ENCODE data around the gene HOXD3. TPM values are rescaled to one million over a fixed set of nuclear protein-coding genes. Genes with fewer than 3 reads are reported as not detected.

HOXD3 gene
- total RNA-seq, 1 donor from 2014 or later, result 25.4 TPM

DNA sequence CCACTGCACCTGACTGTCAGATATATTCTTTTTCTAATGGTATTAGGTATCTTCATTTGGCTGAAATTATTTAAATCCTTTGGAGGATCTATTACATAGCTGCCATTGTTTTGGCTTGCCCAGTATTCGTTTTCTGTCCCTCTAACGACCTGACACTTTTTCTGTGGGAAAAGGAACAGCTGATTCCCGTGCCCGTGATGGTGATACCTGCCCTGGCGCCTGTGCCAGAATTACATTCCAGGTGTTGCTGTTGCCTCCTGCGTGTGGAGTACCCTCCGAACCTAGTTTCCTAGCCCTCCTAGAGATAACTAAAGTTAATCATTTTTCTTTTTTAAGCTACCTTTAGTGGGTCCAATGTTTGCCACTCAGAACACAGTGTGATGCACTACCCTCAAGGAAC is 45.4 kb downstream of the HOXD3 start:
- Mint-ChIP-seq H3K4me1 (ENCODE audit: unreplicated experiment) (no peaks in the 10 kb centered on the region), H3K27me3 (peaks cover 39% of the 10 kb centered on the region), H3K27ac (no peak overlapping the region), H3K4me3 (no peak overlapping the region), H3K36me3 (no peaks in the 10 kb centered on the region), H3K9me3 (no peaks in the 10 kb centered on the region)
- DNase-seq (ENCODE audit: extremely low spot score, unreplicated experiment), result no peak
- TF ChIP-seq, protein P1, sequence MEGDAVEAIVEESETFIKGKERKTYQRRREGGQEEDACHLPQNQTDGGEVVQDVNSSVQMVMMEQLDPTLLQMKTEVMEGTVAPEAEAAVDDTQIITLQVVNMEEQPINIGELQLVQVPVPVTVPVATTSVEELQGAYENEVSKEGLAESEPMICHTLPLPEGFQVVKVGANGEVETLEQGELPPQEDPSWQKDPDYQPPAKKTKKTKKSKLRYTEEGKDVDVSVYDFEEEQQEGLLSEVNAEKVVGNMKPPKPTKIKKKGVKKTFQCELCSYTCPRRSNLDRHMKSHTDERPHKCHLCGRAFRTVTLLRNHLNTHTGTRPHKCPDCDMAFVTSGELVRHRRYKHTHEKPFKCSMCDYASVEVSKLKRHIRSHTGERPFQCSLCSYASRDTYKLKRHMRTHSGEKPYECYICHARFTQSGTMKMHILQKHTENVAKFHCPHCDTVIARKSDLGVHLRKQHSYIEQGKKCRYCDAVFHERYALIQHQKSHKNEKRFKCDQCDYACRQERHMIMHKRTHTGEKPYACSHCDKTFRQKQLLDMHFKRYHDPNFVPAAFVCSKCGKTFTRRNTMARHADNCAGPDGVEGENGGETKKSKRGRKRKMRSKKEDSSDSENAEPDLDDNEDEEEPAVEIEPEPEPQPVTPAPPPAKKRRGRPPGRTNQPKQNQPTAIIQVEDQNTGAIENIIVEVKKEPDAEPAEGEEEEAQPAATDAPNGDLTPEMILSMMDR (conservative IDR thresholded peaks at IDR 0.05), result no peak

DNA sequence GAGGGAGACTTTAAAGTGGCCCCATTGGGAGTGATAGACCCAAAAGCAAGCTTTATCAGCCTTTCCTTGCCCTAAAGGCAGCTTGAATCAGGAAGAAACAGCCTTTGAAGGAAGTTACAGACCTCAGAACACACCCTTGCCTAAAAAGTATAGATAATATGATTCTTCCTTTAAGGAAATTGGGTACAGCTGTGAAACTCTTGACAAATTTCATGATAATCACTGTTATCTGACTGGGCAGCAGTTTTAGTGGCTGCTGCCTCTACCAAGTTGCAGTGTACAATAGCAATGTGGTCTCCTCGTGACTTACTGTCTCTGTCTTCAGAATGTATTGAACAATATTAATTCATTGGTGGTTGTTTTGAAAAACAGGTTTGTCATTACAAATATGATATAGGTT is 48.0 kb downstream of the HOXD3 start:
- H3K36me3 Mint-ChIP-seq, result no peaks in the 10 kb centered on the region
- no peaks in the 10 kb centered on the region for H3K9me3 Mint-ChIP-seq
- no peaks in the 10 kb centered on the region for H3K4me1 Mint-ChIP-seq (ENCODE audit: unreplicated experiment)
- TF ChIP-seq, protein P1 (conservative IDR thresholded peaks at IDR 0.05), result no peak
- peaks cover 35% of the 10 kb centered on the region for H3K27me3 Mint-ChIP-seq
- H3K4me3 Mint-ChIP-seq, result no peak overlapping the region
- H3K27ac Mint-ChIP-seq, result no peak overlapping the region
- no peak for DNase-seq (ENCODE audit: extremely low spot score, unreplicated experiment)

DNA sequence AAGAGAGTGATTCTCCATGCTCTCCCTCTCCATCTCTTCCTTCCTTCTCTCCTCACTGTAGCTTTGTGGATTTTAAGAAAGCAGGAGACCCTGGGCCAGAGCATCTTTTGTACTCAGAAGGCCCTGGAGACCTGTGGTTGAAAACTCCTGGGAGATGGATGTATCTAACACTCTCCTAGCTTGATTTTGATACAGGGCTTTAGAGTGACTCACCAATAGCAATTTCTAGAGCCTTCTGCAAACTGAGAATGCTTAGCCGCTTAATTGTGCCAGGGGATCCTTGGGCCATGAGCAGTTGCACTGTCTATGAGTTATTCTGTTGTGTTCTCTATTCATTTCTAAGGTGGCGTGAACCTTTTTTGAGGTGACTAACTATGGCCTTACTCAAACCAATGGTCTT is 49.0 kb downstream of the HOXD3 start:
- no peaks in the 10 kb centered on the region for H3K36me3 Mint-ChIP-seq
- H3K4me1 Mint-ChIP-seq (ENCODE audit: unreplicated experiment), result no peaks in the 10 kb centered on the region
- H3K27ac Mint-ChIP-seq, result no peak overlapping the region
- no peak overlapping the region for H3K4me3 Mint-ChIP-seq
- H3K9me3 Mint-ChIP-seq, result no peaks in the 10 kb centered on the region
- TF ChIP-seq, protein P1 (conservative IDR thresholded peaks at IDR 0.05), result no peak
- H3K27me3 Mint-ChIP-seq, result peaks cover 37% of the 10 kb centered on the region
- no peak for DNase-seq (ENCODE audit: extremely low spot score, unreplicated experiment)

DNA sequence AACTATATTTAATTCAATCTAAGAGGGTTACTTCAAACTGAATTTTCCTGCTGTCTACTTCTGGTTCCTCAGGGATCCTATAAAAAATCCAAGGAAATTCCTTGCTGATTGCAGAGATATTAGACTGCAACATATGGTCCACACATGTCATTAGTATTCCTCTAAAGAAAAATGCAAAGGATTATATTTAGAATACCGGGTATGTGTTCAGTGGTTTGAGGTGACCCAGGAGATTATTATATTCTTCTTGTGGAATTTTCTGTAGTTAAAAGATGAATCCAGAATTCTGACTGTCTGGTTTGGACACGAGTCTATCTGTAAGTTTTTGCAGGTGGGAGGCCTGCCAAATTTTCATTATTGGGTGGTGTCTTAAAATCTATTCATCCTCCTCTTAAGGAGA is 49.6 kb downstream of the HOXD3 start:
- TF ChIP-seq, protein P1 (conservative IDR thresholded peaks at IDR 0.05), result no peak
- Mint-ChIP-seq H3K27ac (no peak overlapping the region), H3K27me3 (peaks cover 40% of the 10 kb centered on the region), H3K4me1 (ENCODE audit: unreplicated experiment) (no peaks in the 10 kb centered on the region), H3K9me3 (no peaks in the 10 kb centered on the region), H3K36me3 (no peaks in the 10 kb centered on the region), H3K4me3 (no peak overlapping the region)
- DNase-seq (ENCODE audit: extremely low spot score, unreplicated experiment), result no peak

DNA sequence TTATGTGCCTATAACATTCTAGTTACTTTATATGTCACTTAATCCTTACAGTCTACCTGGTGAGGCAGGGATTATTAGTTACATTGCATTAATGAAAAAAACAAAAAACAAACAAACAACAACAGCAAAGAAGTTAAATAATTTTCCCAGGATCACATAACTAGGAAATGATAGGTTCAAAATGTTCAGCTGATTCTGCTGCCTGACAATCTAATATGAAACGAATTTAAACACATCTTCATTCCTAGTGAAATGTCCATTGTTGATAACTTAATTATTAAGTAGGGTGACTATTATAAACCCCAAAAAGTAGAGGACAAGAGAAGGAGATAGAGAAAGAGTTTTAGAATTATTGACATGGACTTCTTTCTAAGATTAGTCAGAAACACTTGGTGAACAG is 54.0 kb downstream of the HOXD3 start:
- TF ChIP-seq, protein P1 (conservative IDR thresholded peaks at IDR 0.05), result no peak
- H3K4me3 Mint-ChIP-seq, result no peak overlapping the region
- no peak overlapping the region for H3K27ac Mint-ChIP-seq
- H3K27me3 Mint-ChIP-seq, result peaks cover 23% of the 10 kb centered on the region
- H3K36me3 Mint-ChIP-seq, result no peaks in the 10 kb centered on the region
- no peaks in the 10 kb centered on the region for H3K9me3 Mint-ChIP-seq
- DNase-seq (ENCODE audit: extremely low spot score, unreplicated experiment), result no peak
- no peaks in the 10 kb centered on the region for H3K4me1 Mint-ChIP-seq (ENCODE audit: unreplicated experiment)

DNA sequence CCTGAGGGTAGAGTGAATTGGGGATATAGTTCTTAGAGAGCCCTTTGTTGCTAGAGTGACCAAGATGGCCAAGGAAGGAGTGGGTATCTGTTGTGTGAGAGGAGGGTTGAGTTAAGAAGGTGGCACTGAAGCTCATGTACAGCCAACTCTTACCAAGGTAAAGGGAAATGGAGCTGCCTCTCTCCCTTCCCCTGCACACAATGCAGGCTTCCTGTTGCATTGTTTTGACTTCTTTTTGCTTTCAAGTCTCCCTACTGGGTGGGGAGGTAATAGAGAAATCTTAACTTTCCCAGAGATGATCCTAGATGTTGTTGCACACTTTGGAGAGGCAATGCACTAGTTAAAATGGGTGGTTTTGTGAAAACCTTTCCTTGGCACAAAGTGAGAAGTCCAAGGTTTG is 55.2 kb downstream of the HOXD3 start:
- Mint-ChIP-seq H3K9me3 (no peaks in the 10 kb centered on the region), H3K4me3 (no peak overlapping the region), H3K36me3 (no peaks in the 10 kb centered on the region), H3K27me3 (peaks cover 25% of the 10 kb centered on the region), H3K27ac (no peak overlapping the region), H3K4me1 (ENCODE audit: unreplicated experiment) (no peaks in the 10 kb centered on the region)
- DNase-seq (ENCODE audit: extremely low spot score, unreplicated experiment), result no peak
- TF ChIP-seq, protein P1 (conservative IDR thresholded peaks at IDR 0.05), result no peak
